Jurkat, Clone E6-1 (cell line): ENCODE measurements around the gene PAPOLB.

Source experiments
- DNase-seq: peaks from one replicate; pipeline ENCODE4 v3.0.0-alpha.2; 2011; ENCODE audit warnings: low read depth, low spot score
- H3K4me3 ChIP-seq: 2 replicates; pipeline ENCODE4 v1.5.1; 2011; ENCODE audit warnings: mild to moderate bottlenecking, low read length, control low read depth, moderate library complexity

Gene PAPOLB

DNA sequence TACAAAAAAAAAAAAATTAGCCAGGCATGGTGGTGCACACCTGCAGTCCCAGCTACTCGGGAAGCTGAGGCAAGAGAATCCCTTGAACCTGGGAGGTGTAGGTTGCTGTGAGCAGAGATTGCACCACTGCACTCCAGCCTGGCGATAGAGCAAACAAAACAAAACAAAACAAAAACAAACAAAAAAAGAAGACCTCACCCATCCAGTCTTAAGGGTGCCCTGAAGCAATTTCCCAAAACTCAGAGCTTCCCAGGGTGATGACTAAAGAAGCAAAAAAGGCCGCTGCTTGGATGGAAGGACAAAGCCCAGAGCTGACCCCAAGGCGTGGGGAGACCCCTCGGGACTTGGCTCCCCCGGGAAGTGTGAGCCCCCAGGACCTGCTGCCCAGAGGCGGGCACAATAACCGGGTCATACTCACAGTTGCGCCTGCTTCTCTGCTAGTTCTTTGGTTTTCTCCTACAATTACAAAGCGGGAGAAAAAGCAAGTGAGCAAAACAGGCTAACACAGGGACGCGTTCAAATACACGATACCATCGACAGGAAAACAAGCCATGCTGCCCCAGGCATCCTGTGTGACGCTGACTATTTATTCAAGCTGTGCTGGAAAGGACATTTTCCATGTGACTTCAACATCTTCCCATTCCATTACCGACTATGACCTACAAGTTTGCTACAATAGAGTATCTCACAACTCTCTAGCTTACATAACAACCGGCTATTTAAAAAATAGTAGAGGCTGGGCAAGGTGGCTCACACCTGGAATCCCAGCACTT is 29.9 kb downstream of the PAPOLB start:
- no peak overlapping the region for H3K4me3 ChIP-seq
- DNase-seq: no peak

DNA sequence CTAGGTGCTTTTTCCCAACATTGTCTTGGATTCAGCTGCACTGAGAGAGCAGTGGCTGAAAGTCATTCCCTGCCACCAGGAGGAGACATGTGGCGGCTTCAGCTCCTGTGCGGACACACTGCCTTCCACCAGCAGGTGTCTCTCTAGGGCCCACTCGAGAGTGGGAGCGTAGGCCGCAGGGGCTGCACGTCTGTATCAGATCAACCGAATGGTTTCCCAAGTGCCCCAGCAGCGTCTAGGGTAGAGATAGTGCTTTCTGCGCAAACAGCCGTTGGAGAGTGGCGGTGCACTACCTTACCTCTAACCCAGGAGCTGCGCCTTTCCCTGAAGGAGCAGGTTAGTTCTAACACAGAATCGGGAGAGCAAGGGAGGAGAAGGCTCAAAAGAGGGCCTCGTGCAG is 31.7 kb downstream of the PAPOLB start:
- no peak overlapping the region for H3K4me3 ChIP-seq
- peak; percentile 53 for DNase-seq

DNA sequence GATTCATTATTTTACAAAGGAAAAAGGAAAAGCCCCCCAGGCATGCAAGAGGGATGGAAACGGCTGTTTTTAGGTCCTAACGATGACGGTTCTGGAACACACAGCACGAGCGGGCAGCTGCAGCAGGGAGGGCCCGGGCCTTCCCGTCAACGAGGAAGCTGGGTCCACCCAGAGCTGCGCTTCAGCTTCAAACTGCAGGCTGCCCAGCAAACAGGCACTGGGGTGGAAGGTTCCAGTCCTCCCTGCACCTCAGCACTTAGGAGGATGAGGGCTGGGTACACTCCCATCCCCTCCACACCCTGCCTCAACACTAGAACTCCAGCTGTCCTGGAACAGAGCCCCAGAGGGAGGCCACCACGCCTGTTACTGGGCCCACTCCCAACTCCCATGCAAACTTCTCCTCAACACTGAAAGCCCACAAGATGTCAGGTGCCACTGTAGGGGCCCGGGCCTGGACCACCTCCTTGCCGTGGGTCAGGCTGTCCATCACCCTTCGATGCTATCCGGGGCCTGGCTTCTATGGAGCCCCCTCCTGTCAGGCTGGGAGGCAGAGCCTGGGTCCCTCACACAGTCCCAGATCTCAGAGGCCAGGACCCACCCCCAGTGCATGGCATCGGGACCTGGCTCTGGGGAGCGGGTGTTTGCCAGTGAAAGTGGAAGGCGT is 33.0 kb downstream of the PAPOLB start:
- DNase-seq: no peak
- no peak overlapping the region for H3K4me3 ChIP-seq

DNA sequence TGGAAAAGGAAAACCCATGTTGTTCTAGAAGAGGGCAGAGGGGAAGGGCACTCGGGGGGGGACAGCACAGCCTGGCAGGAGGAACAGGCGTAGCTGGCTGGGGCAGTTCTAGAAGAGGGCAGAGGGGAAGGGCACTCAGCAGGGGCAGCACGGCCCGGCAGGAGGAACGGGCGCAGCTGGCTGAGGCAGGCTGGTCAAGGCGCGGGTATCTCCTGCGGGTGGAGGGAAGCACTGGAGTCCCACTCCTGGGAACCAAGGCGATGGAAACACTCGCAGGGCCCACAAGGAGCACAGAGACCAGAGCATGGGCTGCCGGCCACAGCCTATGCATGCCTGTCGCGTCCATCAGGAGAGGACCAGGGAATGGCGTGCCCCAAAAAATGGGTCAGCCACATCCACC is 36.7 kb downstream of the PAPOLB start:
- DNase-seq: no peak
- no peak overlapping the region for H3K4me3 ChIP-seq

DNA sequence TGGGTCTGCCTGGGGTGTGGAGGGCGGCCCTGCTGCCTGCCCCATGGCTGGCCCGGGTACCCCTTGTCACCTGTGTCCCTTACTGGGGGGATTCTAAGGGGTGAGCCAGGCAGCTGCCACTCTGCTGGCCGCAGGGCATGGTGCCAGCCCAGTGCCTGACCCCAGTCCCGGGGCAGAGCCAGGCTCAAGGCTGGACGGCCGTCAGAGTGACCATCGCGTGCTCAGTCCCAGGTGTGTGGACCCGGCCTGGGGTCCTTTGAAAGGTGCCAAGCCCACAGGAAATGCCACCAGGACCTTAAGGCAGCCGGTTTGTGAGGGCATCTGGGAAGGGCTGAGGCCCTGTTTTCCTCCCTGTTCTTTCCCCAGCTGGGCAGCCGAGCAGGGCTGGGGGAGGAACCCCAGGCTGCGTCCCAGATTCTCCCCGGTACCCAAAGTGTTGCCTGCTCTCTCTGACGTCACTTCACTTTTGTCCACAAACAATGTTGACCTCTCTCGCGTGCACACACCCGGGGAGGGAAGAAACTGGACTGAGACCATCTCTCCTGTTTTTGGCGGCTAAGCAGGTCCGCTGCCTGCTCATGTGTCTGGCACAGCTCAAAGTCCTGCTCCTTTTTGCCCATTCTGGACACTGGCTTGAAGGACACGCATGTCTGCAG is 37.6 kb downstream of the PAPOLB start:
- H3K4me3 ChIP-seq: no peak overlapping the region
- no peak for DNase-seq

DNA sequence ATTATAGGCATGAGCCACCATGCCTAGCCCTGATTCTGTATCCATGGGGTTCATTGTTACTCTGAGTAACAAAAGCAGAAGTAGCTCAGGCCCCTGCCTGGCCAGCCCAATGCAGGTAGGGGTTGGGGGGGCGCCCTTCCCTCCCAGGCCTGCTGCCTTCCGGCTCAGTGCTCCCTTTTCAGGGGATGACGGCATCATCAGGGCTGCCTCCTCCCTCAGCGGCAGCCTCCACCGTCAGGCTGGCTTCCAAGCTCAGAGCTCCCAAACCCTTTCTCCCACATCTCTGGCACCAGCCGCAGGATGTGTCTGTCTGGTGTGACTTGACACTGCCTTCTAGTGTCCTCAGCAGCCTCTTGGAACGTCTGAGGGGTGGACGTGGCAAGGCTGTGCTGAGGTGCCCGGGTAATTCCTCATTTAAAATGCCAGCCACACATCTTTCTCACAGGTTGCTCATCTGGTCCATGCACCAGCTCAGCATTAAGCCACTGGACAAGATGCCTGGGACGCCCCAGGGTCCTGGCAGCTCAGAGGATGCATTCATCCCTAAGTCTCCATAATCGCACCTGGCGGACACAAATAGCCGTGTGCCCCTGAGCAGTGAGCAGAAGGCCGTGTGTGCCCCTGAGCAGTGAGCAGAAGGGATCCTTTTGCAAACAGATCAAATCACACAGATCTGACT is 38.2 kb downstream of the PAPOLB start:
- no peak for DNase-seq
- H3K4me3 ChIP-seq: no peak overlapping the region

DNA sequence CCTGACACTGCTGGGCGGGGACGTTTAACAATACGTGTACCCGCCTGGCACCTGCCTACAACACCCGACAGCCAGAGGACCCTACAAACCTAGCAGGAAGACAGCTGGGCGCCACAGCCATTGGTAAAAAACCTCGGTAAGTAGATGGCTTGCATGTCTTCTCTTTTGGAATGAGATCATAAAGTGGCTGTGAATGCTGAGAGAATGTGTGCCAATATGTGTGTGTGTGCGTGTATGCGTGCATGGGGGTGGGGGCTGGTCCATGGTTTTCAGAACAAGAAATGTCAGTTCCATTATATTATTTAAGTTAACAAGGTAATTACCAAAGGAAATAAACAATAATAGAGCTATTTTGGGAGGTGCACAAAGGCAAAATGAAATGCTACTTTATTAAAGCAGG is 39.2 kb downstream of the PAPOLB start:
- no peak overlapping the region for H3K4me3 ChIP-seq

DNA sequence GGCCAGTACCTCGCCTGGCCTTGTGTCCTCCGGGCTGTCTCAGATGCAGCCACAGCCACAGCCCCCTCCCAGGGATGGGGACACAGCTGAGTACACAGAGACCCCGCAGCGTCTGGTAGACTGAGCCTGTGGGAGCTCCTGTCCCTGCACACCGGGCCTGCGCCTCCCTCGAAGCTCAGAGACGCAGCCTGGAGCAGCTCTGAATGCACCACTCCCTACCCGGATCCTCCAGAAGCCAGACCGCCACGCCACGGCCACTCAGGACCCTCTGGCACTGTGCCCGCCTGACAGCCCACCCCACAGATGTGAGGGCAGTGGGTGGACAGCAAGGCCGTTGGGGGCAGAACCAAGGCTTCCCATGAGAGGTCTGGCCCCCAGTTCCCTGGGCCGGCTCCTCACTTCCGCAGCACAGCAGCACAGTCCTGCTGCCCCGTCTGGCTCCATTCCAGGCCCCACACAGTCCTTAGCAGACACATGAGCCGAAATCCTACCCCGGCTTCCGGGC is 40.8 kb downstream of the PAPOLB start:
- H3K4me3 ChIP-seq: no peak overlapping the region
- DNase-seq: no peak

More for the DNA sequence above, 39.2 kb downstream of the PAPOLB start:
- DNase-seq: no peak

DNA sequence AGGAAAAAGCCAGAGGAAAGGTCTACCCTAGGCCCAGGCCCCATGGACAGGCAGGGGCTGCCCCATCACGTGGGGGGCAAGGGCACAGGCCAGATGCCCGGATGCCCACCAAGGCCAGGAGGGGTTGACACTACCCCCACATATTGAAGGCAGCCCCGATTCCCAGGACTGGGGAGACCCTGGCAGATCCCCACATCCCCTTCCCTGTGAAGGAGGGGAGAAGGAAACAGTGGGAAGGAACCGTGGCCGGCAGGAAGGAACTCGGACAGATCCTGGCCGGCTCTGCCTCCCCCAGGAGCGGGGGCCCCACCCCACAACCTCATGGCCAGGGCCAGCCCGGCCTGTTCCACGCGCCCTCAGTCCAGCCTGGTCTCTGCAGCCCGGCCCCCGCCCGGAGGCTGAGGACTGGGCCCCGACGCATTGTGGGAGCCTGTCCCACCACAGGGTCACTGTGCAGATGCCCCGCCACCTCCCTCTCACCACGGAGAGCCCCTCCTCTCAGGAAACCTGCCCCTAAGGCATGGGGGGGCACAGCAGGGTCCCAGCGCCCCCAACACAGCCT is 41.3 kb downstream of the PAPOLB start:
- no peak for DNase-seq
- no peak overlapping the region for H3K4me3 ChIP-seq

DNA sequence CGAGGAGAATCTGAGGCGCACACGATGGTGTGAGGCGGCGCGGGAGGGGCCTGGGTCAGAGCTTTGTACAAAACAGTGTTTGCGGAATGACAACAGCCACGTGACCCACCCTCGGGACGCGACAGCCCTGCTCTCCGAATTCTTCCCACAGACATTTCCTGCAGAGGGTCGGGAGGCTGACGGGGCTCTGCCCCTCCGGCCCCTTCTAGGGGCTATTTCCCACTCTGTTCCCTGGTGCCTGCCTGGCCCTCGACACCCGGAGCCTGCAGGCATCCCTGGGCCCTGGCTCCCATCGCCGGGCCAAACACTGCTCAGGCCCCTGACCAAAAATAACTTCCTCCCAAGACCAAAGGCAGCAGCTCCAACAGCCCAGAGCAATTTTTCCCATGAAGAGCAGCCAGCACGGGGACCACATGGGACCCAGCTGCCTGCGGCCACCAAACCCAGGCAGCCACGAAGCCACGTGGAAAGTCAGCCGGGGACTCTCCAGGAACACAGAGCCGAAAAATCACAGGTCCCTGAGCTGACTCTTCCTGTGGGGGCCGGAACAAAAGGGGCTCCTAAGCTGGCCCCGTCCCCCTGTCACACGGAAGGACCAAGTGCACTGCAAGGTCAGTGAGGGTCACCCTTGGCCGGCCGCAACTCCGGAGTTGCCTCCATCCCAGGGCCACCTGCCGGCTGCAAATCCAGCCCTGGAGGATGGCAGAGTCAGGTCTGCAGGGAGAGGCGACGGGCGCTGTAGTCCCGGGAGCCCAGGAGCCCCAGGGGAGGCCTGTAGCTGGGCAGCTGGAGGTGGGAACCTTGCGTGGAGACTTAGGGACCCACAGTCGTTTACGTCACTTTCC is 42.0 kb downstream of the PAPOLB start:
- no peak for DNase-seq

DNA sequence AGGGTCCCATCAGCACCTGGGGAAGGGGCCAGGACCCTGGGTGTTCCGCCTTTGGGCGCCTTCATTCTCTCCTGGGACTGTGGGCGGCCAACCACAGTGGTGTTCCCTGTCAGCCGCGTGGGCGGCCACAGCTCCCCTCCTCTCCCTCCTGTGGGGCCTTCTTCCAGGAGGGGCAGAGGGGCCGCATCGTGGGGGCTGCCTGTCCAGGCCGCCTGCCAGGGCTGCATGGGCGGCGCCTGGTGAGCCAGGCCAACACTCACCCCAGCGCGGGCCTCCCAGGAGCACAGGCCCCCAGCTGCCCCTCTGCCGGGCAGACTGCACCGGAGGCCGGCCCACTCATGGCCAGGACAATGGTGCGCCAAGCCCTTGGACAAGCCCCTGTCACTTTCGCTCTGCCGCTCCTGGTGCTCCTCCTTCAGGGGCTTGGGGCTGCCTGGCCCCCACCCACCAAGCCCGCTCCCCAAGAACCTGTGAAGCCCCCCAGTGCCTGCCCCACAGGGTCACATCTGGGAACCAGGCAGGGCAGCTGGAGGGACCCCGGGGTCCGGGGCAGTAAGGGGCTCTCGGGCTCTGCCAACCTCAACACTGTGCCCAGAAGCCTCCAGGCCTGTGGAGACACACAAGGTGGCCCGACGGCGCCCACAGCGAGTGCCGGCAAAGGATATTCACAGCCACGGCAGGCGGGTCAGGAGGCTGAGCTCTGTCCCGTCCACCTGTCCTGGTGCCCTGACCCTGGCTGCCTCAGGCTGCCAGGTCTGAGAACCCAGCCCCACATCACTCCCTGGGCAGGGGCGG is 43.6 kb downstream of the PAPOLB start:
- DNase-seq: no peak
- no peak overlapping the region for H3K4me3 ChIP-seq

More for the DNA sequence above, 42.0 kb downstream of the PAPOLB start:
- no peak overlapping the region for H3K4me3 ChIP-seq

DNA sequence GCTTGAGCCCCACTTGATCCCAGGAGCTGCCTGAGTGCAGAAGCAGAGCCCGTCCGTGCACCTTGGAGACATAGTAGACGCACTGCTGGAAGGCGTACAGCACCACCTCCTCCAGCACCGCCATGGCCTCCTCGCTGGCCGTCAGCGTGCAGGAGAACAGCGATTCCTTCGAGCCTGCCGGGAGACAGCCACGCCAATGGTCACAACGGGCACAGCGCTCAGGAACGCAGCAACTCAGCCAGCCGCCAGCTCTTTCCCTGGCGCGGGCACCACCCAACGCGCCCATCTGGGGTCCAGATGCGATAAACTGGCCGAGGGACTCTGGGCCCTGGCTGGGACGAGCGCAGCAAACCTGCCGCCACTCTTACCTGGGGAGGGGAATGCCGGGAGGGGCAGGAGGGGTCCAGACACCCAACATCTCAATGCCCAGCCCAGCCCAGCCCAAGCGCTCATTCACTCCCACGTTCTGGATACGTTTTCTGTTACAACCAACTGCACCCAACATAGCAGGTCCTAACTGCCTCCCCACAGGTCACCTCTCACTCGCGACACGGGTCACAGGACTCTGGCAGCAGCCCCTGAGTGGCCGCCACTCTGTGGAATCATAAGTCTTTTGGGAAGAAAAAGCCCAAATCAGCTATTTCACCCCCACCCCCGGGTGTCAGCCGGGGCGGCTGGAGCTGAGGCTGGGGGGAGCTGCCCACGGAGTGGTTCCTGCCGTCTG is 44.5 kb downstream of the PAPOLB start:
- no peak overlapping the region for H3K4me3 ChIP-seq
- DNase-seq: no peak

DNA sequence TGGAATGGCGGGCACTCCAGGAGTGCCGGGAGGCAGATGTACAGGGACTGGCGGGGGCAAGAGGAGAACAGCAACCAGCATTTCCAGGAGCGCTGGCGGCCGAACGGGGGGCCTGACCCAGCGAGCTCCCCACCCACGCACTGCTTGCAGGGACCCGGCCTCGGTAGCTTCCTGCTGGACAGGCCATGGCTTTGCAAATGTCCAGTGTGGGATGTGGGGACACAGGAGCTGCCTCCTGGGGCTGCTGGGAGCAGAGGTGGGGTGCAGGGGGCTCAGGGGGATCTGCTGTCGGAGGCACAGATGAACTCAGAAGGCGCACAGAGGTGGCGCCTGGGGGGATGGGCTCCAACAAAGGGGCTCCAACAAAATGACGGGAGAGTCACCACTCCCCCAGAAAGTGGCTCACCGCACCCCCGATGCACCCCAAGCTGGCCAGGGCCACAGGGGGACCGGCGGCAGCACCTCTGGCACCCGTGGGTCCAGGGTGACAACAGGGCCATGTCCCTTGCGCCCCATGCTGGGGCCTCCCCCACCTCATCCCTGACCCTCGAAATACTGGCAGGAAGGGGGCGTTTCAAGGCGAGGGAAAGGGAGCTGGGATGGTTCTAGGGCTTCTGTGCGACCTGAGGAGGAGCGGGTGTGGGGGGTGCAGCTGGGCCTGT is 45.3 kb downstream of the PAPOLB start:
- DNase-seq: no peak
- no peak overlapping the region for H3K4me3 ChIP-seq

DNA sequence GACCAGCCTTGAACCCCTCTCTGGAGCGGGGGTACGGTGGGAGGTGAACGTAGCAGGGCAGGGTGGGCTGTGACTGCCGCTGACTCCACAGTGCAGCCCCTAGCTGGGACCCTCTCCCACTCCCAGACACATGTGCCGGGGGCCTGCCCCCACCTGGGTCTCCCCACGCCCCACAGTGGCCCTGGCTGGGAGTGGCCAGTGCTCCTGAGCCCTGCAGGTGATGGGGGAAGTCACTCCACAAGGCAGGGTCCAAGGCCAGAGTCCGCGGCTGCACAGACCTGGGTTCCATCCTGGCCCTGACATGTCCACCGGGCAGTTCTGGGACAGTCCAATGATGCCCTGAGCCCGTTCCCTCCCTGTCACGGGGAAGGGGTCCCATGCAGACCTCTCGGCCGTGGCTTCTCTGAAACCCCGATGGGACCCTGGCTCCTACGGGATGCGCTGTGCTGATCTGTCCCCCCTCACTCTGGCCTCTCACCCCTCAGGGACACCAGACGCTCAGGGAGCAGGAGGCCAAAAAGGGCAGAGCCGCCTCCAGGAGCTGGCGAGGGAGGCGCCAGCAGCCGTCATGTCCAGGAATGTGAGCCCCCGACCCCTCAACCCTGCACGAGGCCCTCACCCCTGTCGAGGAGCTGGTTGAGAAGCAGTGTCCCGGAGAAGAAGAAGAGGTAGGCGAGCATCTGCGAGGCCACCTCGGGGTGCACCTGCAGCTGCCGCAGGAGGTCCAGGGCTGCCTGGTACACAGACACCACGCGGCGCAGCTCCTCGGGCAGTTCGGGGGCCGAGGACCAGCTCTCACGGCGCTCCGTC is 46.0 kb downstream of the PAPOLB start:
- DNase-seq: no peak
- no peak overlapping the region for H3K4me3 ChIP-seq

DNA sequence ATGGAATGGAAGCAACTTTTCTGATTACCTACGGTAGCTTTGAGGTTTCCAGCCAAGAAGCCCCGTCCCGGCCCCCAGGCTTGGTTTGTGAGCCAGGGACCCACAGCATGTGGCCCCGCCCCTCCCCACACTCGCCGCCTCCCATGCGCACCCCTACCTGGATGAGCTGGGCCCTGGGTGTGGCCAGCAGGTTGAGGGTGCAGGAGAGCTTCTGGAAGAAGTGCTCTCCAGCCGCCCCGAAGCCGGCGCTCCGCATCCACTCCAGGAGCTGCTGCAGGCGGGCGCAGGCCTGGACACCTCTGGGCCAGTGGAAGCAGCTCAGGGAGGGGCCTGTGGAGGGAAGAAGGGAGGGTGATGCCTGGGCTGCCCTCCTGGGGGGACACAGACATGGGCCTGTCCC is 46.7 kb downstream of the PAPOLB start:
- DNase-seq: no peak

DNA sequence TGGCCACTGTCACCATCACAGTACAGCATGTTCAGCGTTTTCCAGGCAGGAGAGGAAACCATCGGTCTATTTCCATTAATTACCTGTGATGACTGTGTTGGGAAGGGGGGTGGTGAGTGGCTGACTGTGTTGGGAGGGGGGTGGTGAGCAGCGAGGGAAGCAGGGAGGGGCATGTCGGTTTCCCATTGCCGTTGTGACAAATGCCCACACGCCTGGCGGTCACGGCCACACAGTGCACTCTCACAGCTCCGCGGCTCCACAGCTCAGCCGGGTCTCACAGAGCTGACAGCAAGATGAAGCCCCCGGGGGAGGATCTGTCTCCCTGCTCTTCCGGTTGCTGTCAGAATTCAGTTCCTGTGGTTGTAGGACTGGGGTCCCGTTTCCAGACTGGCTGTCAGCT is 47.4 kb downstream of the PAPOLB start:
- no peak overlapping the region for H3K4me3 ChIP-seq
- no peak for DNase-seq

More for the DNA sequence above, 46.7 kb downstream of the PAPOLB start:
- H3K4me3 ChIP-seq: no peak overlapping the region
